ENCODE results near the gene PKP3.
A peak's percentile ranks its signal among the peaks of the same experiment; 100 is the strongest.

The PKP3 gene

GRCh38 chr11:351411-351810 lies 42.6 kb upstream of the PKP3 start:
- no peak overlapping the region for H3K4me3 ChIP-seq (ENCODE audit: control insufficient read depth, low read depth, low read length)
- no peak for DNase-seq (ENCODE audit: low read depth)
- TF ChIP-seq CTCF (IDR thresholded peaks at IDR 0.05; ENCODE audit: control insufficient read depth, insufficient read depth, low read depth, low read length, missing control alignments): no peak

DNA sequence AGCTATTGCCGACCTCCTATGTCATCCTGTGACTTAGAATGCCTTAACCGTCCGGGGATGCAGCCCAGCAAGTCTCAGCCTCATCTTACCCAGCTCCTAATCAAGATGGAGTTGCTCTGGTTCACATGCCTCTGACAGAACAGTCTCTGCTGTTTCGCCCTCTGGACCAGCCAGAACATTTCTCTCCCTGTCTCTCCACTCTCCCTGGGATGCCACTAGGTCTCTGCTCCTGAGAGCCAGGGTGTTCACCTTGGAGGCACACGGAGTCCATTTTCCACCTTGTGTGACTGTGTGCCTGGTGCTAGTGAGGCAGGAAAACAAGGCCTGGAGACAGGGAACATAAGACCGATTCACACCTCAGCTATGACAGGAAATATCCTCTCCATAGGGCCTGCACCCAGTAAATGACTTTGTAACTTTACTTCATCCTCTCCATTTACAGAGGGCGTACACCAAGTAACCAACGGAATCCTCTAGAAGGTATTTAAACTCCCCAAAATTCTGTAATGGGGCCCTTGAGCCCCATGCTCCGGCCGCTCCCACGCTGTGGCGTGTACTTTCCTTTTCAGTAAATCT lies 41.5 kb upstream of the PKP3 start:
- DNase-seq (ENCODE audit: low read depth): no peak
- no peak for TF ChIP-seq CTCF (IDR thresholded peaks at IDR 0.05; ENCODE audit: control insufficient read depth, insufficient read depth, low read depth, low read length, missing control alignments)
- no peak overlapping the region for H3K4me3 ChIP-seq (ENCODE audit: control insufficient read depth, low read depth, low read length)

GRCh38 chr11:353179-353873 lies 40.7 kb upstream of the PKP3 start:
- TF ChIP-seq CTCF (IDR thresholded peaks at IDR 0.05; ENCODE audit: control insufficient read depth, insufficient read depth, low read depth, low read length, missing control alignments): no peak
- no peak overlapping the region for H3K4me3 ChIP-seq (ENCODE audit: control insufficient read depth, low read depth, low read length)
- DNase-seq (ENCODE audit: low read depth): peak; percentile 64

GRCh38 chr11:355581-356458 lies 38.2 kb upstream of the PKP3 start:
- peak; percentile 86 for DNase-seq (ENCODE audit: low read depth)
- peak overlapping the region; percentile 34 for H3K4me3 ChIP-seq (ENCODE audit: control insufficient read depth, low read depth, low read length)
- no peak for TF ChIP-seq CTCF (IDR thresholded peaks at IDR 0.05; ENCODE audit: control insufficient read depth, insufficient read depth, low read depth, low read length, missing control alignments)

DNA sequence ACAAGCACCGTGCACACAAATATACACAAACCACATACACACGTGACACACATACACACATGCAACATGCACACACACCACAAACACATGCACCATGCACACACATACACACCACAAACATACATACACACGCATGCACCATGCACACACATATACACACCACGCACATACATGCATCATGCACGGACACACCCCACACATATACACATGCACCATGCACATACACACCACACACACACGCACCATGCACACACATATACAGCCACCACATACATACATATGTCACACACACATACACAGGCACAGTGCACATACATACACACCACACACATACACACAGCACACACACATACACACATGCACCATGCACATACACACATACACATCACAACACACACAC lies 37.4 kb upstream of the PKP3 start:
- no peak overlapping the region for H3K4me3 ChIP-seq (ENCODE audit: control insufficient read depth, low read depth, low read length)
- TF ChIP-seq CTCF (IDR thresholded peaks at IDR 0.05; ENCODE audit: control insufficient read depth, insufficient read depth, low read depth, low read length, missing control alignments): no peak
- no peak for DNase-seq (ENCODE audit: low read depth)

DNA sequence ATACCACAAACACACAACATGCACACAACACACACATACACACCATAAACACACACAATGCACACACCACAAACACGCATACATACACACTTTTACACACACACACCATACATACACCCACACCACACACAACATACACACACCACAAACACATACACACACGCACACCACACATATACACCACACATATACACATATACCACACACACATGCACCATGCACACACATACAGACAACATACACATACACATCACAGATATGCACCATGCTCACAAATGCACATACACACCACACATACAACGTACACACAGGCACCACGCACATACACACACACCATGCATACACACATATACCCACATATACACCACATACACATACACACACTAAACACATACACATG lies 36.4 kb upstream of the PKP3 start:
- no peak overlapping the region for H3K4me3 ChIP-seq (ENCODE audit: control insufficient read depth, low read depth, low read length)
- no peak for DNase-seq (ENCODE audit: low read depth)
- no peak for TF ChIP-seq CTCF (IDR thresholded peaks at IDR 0.05; ENCODE audit: control insufficient read depth, insufficient read depth, low read depth, low read length, missing control alignments)
